Glutamatergic neuron (in vitro differentiated cells): ENCODE measurements around the gene DOCK2. TPM values are rescaled to one million over a fixed set of nuclear protein-coding genes. Genes with fewer than 3 reads are reported as not detected.

Experiments used
- DNase-seq: peaks from one replicate; pipeline ENCODE4 v3.0.0; 2022
- H3K27ac Mint-ChIP-seq: one replicate; pipeline ENCODE4 v1.8.0; 2020; ENCODE audit warnings: mild to moderate bottlenecking, mixed read lengths, inconsistent platforms; ENCODE audit not compliant: unreplicated experiment
- H3K27me3 Mint-ChIP-seq: one replicate; pipeline ENCODE4 v1.8.0; 2020; ENCODE audit warnings: mild to moderate bottlenecking, moderate library complexity, mixed read lengths, inconsistent platforms; ENCODE audit not compliant: unreplicated experiment
- H3K36me3 Mint-ChIP-seq: one replicate; pipeline ENCODE4 v1.8.0; 2020; ENCODE audit warnings: mild to moderate bottlenecking, mixed read lengths, inconsistent platforms; ENCODE audit not compliant: unreplicated experiment
- H3K4me1 Mint-ChIP-seq: one replicate; pipeline ENCODE4 v1.8.0; 2020; ENCODE audit warnings: mild to moderate bottlenecking, low read depth, mixed read lengths, inconsistent platforms; ENCODE audit not compliant: unreplicated experiment
- H3K4me3 Mint-ChIP-seq: one replicate; pipeline ENCODE4 v1.8.0; 2020; ENCODE audit warnings: mild to moderate bottlenecking, mixed read lengths, inconsistent platforms; ENCODE audit not compliant: unreplicated experiment
- H3K9me3 Mint-ChIP-seq: one replicate; pipeline ENCODE4 v1.8.0; 2020; ENCODE audit warnings: mild to moderate bottlenecking, moderate library complexity, mixed read lengths, inconsistent platforms; ENCODE audit not compliant: unreplicated experiment
- total RNA-seq: library from RNA; stranded (reverse); fragmentation: NEBNext Ultra II Directional; extraction: Animal tissue kit (Norgen Biotek cat#: 25700); gene quantifications from one replicate; pipeline ENCODE4 v1.2.1, GENCODE V29; 2021; ENCODE audit not compliant: unreplicated experiment
- TF ChIP-seq, protein P1 (sequence below): fragments of 200-600 bp; sonication (generic); IDR thresholded peaks from one replicate; pipeline ENCODE4 v1.5.0; 2021; ENCODE audit not compliant: partially characterized antibody, unreplicated experiment

DOCK2 gene
- total RNA-seq, 1 donor from 2014 or later = 0.66 TPM

DNA sequence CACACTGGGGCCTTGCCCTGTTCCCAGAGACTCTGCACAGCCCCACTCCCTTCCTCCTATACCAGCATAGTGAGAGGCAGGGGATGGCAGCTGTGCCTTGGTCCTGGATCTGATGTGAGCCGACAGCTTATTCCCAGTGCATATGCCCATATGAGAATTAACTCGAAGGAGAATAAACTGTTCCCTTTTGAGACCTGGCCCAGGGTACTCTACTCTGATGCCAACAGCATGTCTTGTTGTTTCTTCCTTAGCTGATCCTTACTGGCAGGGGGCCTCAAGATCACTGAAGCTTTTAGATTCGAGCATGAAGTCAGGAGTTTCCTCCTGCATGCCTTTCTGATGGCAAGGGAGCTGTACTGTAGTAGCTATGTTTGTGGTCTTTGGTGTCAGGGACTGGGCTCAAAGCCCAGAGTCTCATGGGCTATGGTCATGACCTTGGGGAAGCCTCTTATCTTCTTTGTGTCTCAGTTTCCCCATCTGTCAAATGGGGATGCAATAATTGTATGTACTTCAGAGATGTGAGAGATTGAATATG lies 57.1 kb downstream of the DOCK2 start:
- H3K9me3 Mint-ChIP-seq = no peaks in the 10 kb centered on the region
- DNase-seq = no peak
- peaks cover 15% of the 10 kb centered on the region for H3K4me1 Mint-ChIP-seq
- no peak overlapping the region for H3K4me3 Mint-ChIP-seq
- TF ChIP-seq, protein P1, sequence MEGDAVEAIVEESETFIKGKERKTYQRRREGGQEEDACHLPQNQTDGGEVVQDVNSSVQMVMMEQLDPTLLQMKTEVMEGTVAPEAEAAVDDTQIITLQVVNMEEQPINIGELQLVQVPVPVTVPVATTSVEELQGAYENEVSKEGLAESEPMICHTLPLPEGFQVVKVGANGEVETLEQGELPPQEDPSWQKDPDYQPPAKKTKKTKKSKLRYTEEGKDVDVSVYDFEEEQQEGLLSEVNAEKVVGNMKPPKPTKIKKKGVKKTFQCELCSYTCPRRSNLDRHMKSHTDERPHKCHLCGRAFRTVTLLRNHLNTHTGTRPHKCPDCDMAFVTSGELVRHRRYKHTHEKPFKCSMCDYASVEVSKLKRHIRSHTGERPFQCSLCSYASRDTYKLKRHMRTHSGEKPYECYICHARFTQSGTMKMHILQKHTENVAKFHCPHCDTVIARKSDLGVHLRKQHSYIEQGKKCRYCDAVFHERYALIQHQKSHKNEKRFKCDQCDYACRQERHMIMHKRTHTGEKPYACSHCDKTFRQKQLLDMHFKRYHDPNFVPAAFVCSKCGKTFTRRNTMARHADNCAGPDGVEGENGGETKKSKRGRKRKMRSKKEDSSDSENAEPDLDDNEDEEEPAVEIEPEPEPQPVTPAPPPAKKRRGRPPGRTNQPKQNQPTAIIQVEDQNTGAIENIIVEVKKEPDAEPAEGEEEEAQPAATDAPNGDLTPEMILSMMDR = no peak
- peaks cover 5% of the 10 kb centered on the region for H3K36me3 Mint-ChIP-seq
- no peak overlapping the region for H3K27ac Mint-ChIP-seq
- peaks cover 7% of the 10 kb centered on the region for H3K27me3 Mint-ChIP-seq

DNA sequence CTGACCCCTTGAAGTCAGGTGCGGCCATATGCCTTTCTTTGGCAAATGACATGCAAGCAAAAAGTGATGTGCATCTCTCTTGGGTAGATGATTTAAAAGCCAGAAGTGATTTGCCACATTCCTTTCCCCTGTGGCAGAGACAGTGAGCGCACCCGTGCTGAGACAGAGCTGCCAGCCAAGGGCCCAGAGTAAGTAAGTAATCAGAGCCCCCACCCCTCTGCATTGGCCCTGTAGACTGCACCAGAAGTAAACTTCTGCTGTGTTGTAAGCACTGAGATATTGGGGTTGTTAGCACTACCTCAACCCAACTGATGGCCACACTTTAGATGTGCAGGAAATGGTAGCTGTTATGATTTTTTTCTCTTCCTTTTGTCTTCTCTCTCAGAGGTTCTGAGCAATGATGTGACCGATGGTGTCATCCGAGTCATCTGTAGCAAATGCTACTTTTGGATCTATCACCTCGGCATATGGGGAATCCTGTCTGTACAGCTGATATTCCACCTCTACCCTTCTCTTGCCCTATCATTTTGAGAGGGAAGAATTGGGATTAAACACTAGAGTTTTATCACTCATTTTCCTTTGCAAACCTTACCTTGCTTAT lies 58.0 kb downstream of the DOCK2 start:
- Mint-ChIP-seq H3K4me3 (no peak overlapping the region), H3K36me3 (peaks cover 5% of the 10 kb centered on the region), H3K9me3 (no peaks in the 10 kb centered on the region), H3K27me3 (peaks cover 7% of the 10 kb centered on the region), H3K4me1 (peaks cover 15% of the 10 kb centered on the region), H3K27ac (no peak overlapping the region)
- TF ChIP-seq, protein P1 = no peak
- no peak for DNase-seq

DNA sequence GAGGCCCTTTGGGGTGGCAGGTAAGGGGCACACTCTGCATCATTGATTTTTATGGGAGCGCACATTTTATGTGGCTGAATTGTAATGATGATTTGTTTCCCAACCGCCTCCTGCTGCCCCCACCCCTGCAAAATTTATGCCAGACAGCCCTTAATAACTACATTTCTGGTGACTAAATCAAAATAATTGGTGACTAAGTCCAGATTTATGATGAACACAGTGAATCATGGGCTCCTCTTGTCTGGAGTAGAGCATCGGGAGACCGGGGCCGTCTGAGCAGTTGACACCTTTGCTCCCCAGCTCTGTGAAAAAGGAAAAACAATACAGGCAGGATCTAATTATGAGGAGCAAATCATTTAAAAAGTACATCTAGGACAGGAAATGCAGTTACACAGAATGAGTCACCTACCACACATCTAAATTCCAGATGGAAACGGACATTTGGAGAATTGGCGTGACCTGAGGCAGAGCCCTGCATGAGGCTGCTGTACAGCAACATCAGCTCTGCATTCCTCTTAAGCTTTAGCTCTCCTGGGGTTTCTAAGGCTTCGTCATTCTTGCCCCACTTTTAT lies 58.9 kb downstream of the DOCK2 start:
- H3K9me3 Mint-ChIP-seq = no peaks in the 10 kb centered on the region
- H3K27ac Mint-ChIP-seq = no peak overlapping the region
- H3K27me3 Mint-ChIP-seq = peaks cover 8% of the 10 kb centered on the region
- TF ChIP-seq, protein P1 = no peak
- H3K36me3 Mint-ChIP-seq = no peaks in the 10 kb centered on the region
- peaks cover 15% of the 10 kb centered on the region for H3K4me1 Mint-ChIP-seq
- DNase-seq = no peak
- H3K4me3 Mint-ChIP-seq = no peak overlapping the region

DNA sequence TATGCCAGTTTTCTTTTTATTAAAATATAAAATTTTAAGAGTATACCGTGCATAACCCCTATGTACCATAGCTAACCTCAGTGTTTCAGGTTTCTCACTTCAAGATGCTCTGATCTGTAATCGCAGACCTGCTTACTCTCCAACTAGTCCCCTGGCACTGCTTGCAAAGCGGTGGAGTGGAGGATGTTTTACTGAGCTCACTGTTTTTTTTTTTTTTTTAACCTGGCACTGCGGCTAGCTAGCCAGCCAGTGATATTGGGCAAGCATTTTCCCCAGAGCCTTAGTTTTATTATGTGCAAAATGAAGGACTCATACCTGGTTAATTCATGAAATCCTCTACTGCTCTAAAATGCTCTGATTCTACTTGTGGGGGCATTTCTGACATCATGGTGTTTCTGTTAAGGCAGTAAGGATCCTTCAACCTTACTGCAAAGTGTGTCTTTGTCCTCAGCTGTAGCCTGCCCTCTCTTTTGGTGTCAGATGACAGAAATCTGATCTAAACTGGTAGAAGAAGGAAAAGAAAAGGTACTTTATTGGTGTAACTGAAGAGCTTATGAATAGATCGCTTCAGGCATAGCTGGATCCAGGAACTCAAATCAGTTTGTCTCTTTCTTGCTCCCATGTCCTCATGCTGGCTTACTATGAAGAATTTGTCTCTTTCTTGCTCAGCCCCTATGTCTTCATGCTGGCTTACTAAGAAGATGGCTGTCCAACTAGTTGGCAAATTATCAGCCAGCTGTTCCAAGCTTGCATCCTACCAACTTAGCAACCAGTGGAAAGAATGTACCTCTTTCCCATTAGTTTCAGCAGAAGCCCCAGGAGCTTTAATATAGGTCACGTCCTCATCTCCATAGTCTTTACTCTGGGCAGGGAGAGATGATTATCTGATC lies 59.8 kb downstream of the DOCK2 start:
- TF ChIP-seq, protein P1 = no peak
- Mint-ChIP-seq H3K36me3 (no peaks in the 10 kb centered on the region), H3K4me1 (peaks cover 17% of the 10 kb centered on the region), H3K27me3 (peaks cover 8% of the 10 kb centered on the region), H3K27ac (no peak overlapping the region), H3K4me3 (no peak overlapping the region), H3K9me3 (no peaks in the 10 kb centered on the region)
- DNase-seq = no peak
